ENCODE results near the gene LMCD1.

Gene LMCD1

GRCh38 chr3:8503871-8504610, 2.4 kb downstream of the LMCD1 start:
- in situ Hi-C loops (cut with HindIII; ENCODE audit: low sequenced_read_pairs): no loop called here

- in situ Hi-C loops (cut with HindIII; ENCODE audit: low sequenced_read_pairs): no loop called here
These were observed 3.0 kb downstream of the LMCD1 start for GRCh38 chr3:8504611-8504973.

GRCh38 chr3:8505621-8506020, 4.0 kb downstream of the LMCD1 start:
- in situ Hi-C loops (cut with HindIII; ENCODE audit: low sequenced_read_pairs): no loop called here

GRCh38 chr3:8506571-8507061, 5.0 kb downstream of the LMCD1 start:
- in situ Hi-C loops (cut with HindIII; ENCODE audit: low sequenced_read_pairs): no loop called here

- in situ Hi-C loops (cut with HindIII; ENCODE audit: low sequenced_read_pairs): no loop called here
These were observed 5.9 kb downstream of the LMCD1 start for GRCh38 chr3:8507496-8507895.

GRCh38 chr3:8509961-8510360, 8.3 kb downstream of the LMCD1 start:
- in situ Hi-C loops (cut with HindIII; ENCODE audit: low sequenced_read_pairs): no loop called here

GRCh38 chr3:8512234-8512633, 10.6 kb downstream of the LMCD1 start:
- in situ Hi-C loops (cut with HindIII; ENCODE audit: low sequenced_read_pairs): no loop called here

- in situ Hi-C loops (cut with HindIII; ENCODE audit: low sequenced_read_pairs): no loop called here
These were observed 14.5 kb downstream of the LMCD1 start for GRCh38 chr3:8516047-8516661.

GRCh38 chr3:8516783-8517182, 15.2 kb downstream of the LMCD1 start:
- in situ Hi-C loops (cut with HindIII; ENCODE audit: low sequenced_read_pairs): no loop called here

GRCh38 chr3:8517487-8517886, 15.9 kb downstream of the LMCD1 start:
- in situ Hi-C loops (cut with HindIII; ENCODE audit: low sequenced_read_pairs): no loop called here

- in situ Hi-C loops (cut with HindIII; ENCODE audit: low sequenced_read_pairs): no loop called here
These were observed 16.5 kb downstream of the LMCD1 start for GRCh38 chr3:8518138-8518537.

GRCh38 chr3:8519156-8519555, 17.5 kb downstream of the LMCD1 start:
- in situ Hi-C loops (cut with HindIII; ENCODE audit: low sequenced_read_pairs): no loop called here

- in situ Hi-C loops (cut with HindIII; ENCODE audit: low sequenced_read_pairs): no loop called here
These were observed 18.3 kb downstream of the LMCD1 start for GRCh38 chr3:8519774-8520448.

- in situ Hi-C loops (cut with HindIII; ENCODE audit: low sequenced_read_pairs): no loop called here
These were observed 19.3 kb downstream of the LMCD1 start for GRCh38 chr3:8520816-8521403.

GRCh38 chr3:8523041-8523440, 21.4 kb downstream of the LMCD1 start:
- in situ Hi-C loops (cut with HindIII; ENCODE audit: low sequenced_read_pairs): no loop called here

GRCh38 chr3:8524249-8524648, 22.6 kb downstream of the LMCD1 start:
- in situ Hi-C loops (cut with HindIII; ENCODE audit: low sequenced_read_pairs): no loop called here

- in situ Hi-C loops (cut with HindIII; ENCODE audit: low sequenced_read_pairs): no loop called here
These were observed 23.2 kb downstream of the LMCD1 start for GRCh38 chr3:8524656-8525399.

GRCh38 chr3:8525893-8526292, 24.3 kb downstream of the LMCD1 start:
- in situ Hi-C loops (cut with HindIII; ENCODE audit: low sequenced_read_pairs): no loop called here

GRCh38 chr3:8529181-8529637, 27.6 kb downstream of the LMCD1 start:
- in situ Hi-C loops (cut with HindIII; ENCODE audit: low sequenced_read_pairs): no loop called here

- in situ Hi-C loops (cut with HindIII; ENCODE audit: low sequenced_read_pairs): loop anchor here (5.0 kb wide), 1 partner anchor 37 kb away; no protein-coding TSS in a partner anchor
These were observed 28.3 kb downstream of the LMCD1 start for GRCh38 chr3:8529738-8530525.
